Measurements from ENCODE around the gene COQ9.
A peak's percentile ranks its signal among the peaks of the same experiment; 100 is the strongest.

The COQ9 gene, protein sequence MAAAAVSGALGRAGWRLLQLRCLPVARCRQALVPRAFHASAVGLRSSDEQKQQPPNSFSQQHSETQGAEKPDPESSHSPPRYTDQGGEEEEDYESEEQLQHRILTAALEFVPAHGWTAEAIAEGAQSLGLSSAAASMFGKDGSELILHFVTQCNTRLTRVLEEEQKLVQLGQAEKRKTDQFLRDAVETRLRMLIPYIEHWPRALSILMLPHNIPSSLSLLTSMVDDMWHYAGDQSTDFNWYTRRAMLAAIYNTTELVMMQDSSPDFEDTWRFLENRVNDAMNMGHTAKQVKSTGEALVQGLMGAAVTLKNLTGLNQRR

DNA sequence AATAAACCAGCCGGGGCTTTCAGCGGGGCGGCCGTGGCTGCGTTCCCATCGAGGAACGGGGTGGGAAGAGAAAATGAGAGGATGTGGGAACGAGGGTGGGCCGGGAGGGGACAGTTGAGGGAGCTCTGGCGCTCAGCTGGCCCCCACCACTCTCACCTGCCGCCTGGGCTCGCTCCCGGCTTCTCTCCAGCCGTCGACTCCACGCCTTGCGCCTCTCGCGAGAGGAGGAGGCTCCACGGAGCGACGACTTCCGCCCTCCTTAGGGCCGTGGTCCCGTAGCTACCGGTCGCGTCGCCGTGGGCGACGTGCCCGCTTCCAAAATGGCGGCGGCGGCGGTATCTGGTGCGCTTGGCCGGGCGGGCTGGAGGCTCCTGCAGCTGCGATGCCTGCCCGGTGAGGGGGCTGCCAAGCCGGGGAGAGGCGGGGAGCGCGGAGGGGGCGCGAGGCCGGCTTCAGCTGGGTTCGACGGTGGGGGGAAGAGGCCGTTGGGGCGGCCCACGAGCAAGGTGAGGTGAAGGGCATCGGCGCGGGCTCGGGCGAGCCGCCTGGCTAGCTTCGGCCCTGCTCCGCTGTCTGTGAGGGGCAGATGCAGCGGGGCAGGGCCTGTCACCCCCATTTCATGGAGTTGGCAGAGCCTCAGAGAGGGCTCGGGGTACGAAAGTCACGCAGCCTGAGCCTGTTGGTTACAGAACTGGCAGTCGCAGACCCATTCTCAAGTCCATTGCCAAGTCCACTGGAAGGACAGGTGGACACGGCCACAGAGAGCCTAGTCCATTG lies at the start of gene COQ9, which contains the start of gene CIAPIN1:
Gene COQ9 (plus strand): TSS at position 294 of the 777 bp plus-strand sequence. CDS start 27 bp downstream, at position 321.
Gene CIAPIN1 (minus strand): TSS at position 200 of the 777 bp plus-strand sequence. CDS start 6,457 bp downstream, outside the sequence.
- peak; percentile 88 for DNase-seq

DNA sequence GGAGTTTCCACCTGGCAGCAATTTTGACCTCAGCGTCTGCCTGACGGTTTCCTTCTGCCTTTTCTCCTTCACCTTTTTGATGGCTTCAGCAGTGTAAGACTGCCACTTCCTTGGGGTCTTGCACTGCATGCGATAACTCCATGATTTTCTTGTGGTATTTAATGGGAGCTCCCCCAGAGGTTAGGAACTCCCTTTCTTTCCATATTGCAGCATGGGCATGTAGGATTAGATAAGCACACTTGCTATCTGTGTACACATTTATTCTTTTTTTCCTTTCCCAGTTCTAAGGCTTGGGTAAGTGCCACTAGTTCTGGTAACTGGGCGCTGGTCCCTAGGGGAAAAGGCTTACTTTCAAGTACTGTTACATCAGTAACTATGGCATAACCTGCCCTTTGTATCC lies 49.8 kb upstream of the COQ9 start:
- peak; percentile 51 for DNase-seq

DNA sequence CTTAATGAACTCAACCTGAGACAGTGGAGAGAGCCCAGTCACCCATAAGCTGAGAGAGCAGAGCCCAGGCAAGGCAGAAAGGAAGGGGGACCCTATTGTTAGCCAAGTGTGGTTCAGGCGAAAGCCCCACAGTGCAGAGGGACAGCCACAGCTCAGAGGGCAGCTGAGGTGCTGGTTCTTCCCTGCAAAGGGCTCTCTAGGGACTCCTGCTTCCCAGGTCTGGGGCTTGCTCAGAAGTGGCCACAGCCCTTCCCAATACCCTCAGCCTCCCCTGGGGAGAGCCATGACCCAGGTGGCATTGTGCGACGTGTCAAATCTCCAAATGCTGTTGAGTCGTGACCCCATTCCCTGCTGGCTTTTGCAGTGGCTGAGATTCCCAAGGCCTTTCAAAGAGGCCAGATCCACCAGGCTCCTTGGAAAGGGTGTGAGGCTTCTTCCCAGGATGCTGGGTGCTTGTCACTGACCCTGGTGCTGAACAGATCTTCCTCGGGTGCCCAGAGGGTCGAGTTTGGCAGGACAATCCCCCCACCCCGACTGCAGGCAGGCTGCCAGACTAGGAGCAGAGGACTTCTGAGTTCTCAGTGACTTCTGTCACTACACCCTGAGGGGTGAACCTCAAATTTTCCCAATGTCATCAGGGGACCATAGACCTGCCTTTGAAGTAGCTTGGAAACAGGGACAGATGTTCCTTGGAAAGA lies 45.2 kb upstream of the COQ9 start:
- no peak for DNase-seq

DNA sequence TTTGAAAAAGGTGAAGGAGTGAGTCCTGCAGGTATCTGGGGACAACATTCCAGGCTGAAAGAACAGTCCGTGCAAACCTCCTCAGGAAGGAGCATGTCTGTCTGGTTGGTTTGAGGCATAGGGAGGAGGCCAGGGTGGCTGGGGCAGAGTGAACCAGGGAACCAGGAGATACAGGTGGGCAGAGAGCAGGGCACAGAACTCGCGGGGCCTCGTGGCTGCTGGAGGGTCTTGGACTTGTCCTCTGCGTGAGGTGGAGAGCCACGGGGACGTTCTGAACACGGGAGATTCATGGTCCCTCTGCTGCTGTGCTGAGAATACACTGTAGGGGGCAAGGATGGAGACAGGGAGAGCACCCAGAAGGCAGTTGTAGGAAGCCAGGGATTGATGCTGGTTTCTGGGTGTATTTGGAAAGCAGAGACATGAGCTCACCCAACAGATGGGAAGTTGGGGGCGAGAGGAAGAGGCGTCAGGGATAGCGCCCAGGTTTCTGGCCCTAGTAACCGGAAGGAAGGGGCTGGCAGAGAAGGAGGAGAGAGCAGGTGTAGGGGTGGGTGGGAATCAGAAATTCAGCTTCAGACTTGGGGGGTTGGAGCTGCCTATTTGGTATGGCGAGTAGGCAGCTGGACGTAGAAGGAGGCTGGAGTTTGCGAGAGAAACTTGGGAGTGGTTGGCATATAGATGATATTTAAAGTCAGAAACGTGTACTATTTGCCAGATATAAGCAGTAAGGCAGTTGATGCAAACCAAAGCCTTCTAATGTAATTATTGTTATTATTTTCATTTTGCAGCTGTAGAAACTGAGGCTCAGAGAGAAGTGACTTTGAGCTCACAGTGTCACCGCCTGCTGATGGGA lies 43.1 kb upstream of the COQ9 start, which contains the start of gene CCL17:
Gene CCL17 (plus strand): TSS at position 803 of the 853 bp plus-strand sequence. CDS start 9,166 bp downstream, outside the sequence.
- DNase-seq, result no peak

DNA sequence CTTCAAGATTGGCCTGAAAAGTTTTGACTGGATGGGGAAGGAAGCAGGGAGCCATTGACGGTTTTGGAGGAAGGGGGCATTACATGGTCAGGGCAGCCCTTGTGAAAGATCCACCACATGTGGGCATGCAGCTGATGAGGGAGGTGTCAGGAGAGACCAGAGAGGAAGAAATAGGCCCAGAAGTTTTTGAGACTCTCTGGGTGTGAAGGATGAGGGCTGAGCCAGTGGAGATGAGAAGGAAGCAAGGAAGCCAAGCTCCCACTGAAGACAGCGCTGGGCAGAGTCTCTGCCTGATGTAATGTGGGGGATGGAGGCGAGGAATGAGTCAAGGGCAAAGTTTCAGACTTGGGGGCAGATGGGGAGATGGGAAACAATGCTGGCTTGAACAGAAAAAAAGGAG lies 42.2 kb upstream of the COQ9 start:
- DNase-seq, result no peak

DNA sequence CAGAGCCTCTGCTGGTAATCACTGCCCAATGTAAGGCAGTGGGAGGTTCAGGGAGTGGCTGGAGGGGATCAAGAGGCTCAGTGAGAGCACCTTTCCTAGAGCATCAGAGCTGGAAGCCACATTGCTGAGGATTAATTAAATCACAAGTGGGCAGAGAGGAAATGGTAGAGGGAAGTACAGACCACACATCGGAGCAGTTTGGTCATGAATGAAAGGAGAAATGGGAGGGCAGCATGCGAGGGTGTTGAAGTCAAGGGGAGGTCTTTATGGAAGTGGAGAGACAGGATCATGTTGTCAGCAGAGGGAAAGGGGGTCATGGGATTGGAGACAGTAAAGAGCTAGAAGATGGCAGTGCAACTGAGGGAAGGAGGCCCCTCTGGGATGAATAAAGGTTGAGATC lies 40.4 kb upstream of the COQ9 start:
- no peak for DNase-seq

DNA sequence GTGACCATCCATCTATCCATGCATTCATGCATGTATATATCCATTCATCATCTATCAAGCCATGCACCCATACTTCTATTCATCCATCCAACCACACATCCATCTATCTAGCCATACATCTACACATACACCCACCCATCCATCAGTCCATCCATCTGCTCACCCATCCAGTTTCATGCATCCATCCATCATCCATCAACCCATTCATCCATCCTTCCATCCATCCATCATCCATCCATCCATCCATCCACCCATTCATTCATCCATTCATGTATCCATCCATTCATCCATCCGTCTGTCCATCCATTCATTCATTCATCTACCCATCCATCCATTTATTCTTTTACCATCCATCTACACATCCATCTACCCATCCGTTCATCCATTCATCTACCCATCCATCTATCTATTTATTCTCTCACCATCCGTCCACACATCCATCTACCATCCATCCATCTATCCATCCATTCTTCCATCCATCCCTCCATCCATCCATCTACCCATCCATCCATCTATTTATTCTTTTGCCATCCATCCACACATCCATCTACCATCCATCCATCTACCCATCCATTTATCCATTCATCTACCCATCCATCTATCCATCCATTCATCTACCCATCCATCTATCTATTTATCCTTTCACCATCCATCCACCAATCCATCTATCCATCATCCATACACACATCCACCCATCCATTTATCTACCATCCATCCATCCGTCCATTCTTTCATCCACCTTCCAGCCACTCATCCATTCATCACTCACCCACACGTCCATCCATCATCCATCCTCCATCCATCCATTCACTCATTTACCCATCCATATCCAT lies 39.5 kb upstream of the COQ9 start:
- DNase-seq, result no peak

DNA sequence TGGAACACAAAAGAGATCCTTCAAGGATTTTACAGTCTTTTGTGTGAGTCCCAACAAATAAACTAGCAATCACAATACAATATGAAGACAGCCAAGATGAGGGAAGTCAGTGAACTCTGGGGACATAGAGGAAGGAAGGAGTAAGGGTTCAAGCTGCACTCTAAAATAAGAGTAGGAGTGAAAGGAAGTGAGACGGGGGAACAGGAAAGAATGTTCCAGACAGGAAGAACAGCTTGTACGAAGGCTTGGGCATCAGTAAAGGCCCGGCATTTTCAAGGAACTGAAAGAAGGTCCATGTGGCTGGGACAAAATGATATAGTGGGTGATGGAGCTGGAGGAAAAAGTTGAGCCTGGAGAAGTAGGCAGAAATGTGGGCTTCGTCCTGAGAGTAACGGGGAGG lies 38.2 kb upstream of the COQ9 start:
- no peak for DNase-seq

DNA sequence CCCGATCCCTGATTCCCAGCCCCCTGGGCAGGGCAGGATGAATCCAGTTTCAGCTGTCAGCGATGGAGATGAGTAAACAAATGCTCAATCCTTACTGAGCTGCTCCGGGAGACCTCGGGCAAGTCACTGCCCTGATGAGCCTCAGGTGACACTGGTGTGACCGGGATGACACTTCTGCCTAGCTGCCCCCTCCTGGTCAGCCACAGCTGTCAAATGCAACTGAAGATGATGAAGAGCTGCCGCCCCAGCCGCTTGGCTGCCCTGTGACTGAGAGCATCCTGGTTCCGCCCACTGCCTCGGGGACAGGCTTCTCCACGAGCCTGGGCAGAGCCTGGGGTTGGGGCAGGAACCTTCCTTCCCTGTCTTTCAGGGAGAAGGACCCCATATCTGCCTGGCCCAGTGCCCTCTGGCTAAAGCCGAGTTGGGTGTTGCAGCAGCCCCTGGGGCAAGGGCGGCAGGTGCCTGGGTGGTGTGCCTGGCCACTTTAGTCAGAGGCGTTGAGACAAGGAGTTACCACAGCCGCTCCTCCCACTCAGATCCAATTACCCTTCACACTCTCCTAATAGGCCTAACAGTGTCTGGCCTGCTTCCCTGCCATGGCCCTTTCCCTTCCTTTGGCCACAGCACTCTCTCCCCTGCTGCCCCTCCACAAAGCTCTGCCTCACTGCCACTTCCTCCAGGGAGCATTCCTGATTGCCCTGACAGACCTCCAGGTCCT lies 37.2 kb upstream of the COQ9 start:
- DNase-seq, result no peak

DNA sequence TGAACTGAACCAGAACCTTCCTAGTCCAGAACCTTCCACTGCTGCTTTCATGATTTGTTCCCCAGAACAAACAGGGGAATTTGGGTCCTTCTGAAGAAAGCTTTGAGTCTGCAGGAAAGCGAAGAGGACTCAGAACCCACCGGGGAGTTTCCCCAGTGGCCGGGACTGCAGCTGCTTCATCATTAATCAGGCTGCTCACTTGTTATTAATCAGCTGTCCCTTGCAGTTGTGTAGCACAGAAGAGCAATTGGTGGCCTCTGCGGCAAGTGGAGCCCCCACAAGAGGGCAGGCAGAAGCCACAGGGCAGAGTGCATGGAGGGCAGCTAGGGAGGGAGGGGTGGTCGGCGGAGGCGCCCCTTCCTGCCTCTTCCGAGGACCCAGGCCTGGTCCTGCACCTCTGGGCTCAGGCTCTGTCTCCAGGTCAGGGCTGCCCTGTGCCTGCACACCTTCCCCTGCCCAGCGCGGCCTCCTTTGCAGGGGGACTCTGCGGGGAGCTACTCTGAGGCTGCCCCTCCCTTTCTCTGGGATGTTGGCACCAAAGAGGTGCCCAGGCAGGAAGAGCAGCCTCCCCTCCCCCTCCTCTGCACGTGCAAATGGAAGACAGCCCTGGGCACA lies 35.8 kb upstream of the COQ9 start:
- no peak for DNase-seq

DNA sequence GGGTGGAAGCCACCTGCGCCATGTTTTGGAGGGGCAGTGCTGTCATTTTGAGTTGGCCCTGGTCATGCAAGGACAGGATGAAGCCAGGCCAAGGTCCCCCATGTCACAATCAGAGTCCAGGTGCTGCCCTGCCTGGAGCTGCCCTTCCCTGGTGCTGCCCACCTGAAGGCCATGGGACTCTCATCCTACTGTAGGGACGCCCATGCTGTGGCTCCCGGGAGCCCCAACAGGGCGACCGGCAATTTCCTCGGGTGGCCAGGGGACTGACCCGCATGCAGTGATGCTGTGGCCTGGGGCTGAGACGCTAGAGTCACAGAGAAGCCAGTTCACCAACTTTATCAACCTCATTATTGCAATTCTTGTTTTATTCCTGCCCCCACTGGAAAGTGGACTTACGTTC lies 34.7 kb upstream of the COQ9 start:
- DNase-seq, result no peak

DNA sequence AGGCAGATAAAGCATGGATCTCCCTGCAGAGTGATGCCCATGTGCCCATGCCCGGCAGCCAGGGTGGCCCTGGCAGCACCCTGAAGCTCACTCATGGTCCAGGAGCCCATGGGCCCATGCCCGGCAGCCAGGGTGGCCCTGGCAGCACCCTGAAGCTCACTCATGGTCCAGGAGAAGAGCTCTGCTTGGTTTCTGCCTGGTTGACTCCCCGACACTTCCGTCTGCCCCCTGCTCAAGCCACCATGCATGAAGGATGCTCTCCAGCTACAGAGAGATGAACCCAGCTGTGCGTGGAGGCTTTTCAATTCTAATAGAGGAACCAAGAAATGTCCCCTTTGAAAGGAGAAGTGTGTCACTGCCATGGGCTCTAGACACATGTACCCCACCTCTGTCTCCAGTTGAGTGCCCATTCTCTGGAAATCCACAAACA lies 34.0 kb upstream of the COQ9 start:
- DNase-seq, result no peak

DNA sequence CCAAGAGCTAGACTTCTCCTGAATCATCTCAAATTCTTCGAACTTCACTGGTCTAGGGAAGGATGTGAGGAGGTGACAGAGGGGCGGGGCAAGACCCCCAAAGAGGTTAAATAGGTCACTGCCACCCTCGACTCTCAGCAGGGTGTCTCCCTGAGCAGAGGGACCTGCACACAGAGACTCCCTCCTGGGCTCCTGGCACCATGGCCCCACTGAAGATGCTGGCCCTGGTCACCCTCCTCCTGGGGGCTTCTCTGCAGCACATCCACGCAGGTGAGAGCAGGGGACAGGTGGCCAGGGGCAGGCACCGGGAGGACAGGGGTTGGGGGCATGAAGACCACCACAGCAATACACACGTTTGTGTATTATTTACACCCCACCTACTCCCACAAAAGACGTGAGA lies 33.5 kb upstream of the COQ9 start:
- DNase-seq, result no peak

DNA sequence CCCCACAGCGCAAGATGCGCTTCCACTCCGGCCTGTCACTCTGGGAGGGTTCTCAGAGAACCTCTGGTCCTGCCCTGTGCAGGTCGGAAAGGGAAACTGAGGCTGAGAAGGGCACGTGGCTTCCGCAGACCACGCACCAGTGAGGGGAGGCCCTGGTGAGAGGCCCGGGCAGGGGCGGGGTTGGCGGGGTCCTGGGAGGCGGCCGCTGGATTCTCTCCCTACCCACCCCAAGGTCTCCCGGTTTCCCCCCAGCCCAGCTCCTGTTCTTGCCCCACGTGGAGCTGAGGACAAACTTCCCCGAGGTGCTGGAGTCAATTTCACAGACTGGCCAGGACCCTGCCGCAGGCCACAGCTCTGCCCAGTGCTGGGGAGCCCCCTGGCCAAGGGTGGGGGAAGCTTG lies 31.2 kb upstream of the COQ9 start:
- no peak for DNase-seq

DNA sequence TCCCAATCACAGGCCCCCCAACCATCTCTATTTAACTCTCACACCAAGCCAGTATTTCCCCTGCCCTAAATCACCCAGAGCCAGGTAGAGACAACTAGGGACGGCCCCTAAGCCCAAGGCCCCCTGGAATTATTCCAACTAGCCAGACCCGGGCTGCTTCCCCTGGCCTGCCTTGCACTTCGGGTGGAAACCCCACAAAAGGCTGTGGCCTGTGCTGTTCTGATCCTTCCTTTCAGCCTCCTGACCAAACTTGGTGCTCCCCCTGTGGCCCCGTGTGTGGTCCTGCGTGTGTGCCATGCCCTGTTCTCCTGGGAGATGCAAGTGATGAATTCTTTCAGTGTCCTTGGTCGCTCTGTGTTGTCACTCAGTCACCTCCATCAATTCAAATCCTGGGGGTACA lies 27.8 kb upstream of the COQ9 start:
- no peak for DNase-seq

DNA sequence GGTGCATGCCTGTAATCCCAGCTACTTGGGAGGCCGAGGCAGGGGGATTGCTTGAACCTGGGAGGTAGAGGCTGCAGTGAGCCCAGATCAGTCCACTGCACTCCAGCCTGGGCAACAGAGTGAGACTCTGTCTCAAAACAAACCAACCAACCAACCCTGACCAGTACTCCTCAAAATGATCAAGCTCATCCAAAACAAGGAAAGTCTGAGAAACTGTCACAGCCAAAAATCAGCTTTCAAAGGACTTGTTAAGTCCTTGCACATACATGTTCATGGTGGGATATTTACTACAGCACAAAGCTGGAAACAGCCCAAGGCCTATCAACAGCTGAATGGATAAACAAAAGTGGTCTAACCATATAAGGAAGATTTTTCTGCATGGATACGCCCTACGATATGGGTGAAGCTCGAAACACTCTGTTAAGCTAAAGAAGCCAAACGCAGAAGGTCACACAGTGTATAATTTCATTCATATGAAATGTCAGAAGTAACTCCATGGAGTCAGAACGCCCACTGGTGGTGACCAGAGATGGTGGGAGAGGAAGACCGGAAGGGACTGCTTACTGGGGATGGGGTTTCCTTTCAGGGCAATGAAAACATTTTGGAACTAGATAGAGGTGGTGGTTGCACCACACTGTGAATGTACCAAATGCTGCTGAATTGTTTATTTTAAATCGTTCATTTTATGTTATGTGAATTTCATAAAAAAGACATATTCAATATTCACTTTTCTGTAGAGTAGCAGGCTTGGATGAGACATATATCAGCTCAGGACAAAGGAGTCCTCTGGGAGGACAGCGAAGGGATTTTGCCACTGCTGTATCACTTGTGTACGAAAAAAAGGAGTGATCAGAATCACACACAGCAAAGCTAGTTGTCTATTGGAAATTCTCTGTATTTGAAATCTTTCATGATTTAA lies 25.0 kb upstream of the COQ9 start:
- peak; percentile 27 for DNase-seq

DNA sequence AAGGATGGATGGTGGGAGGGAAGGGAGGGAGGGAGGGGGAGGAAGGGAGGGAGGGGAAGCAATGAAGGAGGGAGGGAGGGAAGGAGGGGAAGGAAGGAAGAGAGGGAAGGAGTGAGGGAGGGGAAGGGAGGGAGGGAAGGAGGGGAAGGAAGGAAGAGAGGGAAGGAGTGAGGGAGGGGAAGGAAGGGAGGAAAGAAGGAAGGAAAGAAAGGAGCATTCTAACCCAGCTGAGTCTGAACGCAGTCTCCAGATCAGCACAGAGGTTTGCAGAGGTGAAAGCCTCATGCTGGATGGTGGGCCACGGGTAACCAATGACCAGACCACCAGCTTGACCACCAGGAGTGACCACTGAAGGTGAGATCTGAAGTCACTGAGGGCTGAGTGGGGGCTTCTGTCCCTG lies 24.1 kb upstream of the COQ9 start:
- DNase-seq, result no peak

DNA sequence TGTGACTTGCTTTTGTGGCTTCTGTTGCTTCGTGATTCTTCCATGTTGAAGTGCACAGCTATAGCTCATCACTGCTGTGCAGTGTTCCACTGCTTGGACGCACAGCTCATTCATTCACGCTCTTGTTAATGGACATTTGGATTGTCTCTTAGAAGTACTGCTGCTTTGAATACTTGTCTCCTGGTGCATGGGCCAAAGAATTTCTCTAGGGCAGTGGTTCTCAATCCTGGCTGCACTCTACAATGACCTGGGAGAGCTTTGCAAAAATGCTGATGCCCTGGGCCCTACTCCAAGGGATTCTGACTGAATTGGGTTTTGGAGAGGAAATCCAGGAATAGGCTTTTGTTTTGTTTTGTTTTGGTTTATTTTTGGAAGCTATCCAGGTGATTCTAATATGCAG lies 22.7 kb upstream of the COQ9 start:
- DNase-seq, result no peak

DNA sequence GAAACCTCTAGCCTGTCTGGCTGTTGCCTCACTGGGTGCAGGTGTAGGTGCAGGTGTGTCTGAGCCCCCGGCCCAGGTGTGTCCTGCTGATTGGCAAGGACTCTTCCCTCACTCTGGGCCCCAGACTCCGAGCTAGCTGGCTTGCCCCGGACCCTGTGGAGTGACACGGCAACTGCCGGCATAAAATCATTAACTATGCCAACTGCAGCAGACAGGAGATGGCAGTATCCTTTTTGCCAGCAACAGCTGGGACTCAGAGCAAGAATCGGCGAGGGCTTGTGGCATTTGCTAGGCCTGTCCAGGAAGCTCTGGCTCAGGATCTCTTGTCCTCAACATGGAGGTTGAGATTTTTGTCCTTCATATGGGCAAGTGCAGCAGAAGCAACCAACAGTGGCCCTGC lies 20.9 kb upstream of the COQ9 start:
- DNase-seq, result no peak

Measured in NCI-H2171 treated with DMSO at 0.1 percent for 48 hours (cell line).